GM21528 (cell line): ENCODE data around the gene ARRB2.

Experiments
- ATAC-seq: cut with Tn5 transposase; IDR thresholded peaks from one replicate; pipeline ENCODE4 v1.9.1; 2021; ENCODE audit warnings: mild to moderate bottlenecking, moderate library complexity; ENCODE audit not compliant: unreplicated experiment, low FRiP score

The ARRB2 gene

GRCh38 chr17:4722678-4723240 lies 12.3 kb downstream of the ARRB2 start:
- no peak for ATAC-seq

DNA sequence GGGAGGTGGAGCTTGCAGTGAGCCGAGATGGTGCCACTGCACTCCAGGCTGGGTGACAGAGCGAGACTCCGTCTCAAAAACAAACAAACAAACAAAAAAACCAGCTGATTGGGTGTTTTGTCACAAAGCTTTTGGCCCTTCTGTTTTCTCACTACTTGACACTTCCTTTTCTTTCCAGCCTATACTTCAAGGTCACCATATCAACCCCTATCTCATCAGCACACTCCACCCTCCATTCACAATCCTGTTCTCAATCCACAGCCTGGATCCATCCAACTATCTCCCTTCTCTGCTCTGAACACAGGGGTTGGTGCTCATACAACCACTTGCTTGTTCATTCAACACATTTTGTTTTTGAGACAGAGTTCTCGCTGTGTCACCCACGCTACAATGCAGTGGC lies 14.2 kb downstream of the ARRB2 start:
- ATAC-seq: no peak

- no peak for ATAC-seq
Measured at GRCh38 chr17:4725646-4726310, 15.3 kb downstream of the ARRB2 start.

GRCh38 chr17:4728124-4728523 lies 17.7 kb downstream of the ARRB2 start:
- no peak for ATAC-seq

DNA sequence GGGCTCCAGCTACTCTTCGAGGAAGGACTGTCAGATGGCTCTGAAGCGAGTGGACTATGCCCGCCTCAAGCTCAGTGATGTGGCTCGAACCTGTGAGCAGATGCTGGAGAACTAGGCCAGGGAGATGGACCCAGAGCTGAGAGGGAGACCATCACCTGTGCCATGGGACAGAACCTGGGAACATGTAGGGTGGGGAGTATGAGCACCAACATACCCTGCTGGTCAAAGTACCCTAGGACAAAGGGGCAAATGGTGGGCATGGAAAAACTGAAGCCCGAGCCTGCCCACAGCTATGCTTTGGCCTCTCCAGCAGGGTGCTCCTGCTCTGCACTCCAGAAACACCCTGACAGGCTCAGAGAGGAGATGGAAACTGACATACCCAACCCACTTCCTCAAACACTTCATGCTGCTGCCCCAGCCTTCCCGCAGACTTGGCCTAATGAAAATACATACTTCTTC lies 22.7 kb downstream of the ARRB2 start:
- ATAC-seq: no peak

- ATAC-seq: no peak
Measured at GRCh38 chr17:4734857-4735475, 24.5 kb downstream of the ARRB2 start.

GRCh38 chr17:4735876-4736651 lies 25.6 kb downstream of the ARRB2 start:
- no peak for ATAC-seq

DNA sequence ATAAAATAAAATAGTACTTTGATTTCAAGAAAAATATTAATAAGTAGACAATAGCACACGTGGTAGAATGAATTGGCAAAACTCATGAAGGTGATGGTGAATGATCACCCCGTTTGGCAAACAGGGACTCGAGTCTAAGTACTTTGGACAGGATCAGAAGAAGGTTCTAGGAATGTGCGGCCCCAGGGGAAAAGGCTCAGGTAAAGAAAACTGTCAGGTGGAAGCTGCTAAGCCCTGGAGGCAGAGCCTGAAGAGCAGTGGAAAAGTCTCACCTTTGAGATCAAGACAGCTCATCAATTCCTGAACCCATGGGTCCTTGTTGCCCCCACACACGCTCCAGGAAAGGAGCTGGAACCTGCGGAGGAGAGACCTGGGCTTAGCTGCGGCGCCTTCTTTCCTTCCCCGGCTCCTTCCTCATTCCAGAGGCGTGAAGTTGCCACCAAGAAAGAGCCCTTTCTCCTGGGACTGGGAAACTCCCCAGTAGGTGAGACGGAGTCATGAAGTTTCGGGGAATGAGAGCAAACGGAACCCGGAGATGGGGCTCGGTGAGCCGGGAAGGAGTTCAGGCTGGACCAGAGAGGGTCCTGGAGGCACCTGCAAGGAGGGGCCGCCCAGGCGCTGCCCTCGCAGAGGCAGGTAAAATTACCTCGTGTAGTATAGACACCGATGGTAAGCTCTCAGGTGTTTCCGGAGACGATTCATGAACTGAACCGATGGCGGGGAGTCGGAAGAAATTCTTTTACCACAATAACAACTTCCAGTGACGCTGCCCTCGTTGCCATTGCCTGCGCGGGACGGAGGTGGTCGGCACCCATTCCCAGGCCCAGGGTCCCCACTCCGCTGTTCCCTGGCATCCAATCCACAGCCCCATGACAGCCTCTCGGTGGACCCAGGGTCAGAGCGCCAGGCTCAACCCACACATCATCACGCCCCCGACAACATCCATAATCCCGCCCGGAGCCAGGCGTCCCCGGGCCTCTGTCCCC lies 28.0 kb downstream of the ARRB2 start:
- ATAC-seq: no peak

DNA sequence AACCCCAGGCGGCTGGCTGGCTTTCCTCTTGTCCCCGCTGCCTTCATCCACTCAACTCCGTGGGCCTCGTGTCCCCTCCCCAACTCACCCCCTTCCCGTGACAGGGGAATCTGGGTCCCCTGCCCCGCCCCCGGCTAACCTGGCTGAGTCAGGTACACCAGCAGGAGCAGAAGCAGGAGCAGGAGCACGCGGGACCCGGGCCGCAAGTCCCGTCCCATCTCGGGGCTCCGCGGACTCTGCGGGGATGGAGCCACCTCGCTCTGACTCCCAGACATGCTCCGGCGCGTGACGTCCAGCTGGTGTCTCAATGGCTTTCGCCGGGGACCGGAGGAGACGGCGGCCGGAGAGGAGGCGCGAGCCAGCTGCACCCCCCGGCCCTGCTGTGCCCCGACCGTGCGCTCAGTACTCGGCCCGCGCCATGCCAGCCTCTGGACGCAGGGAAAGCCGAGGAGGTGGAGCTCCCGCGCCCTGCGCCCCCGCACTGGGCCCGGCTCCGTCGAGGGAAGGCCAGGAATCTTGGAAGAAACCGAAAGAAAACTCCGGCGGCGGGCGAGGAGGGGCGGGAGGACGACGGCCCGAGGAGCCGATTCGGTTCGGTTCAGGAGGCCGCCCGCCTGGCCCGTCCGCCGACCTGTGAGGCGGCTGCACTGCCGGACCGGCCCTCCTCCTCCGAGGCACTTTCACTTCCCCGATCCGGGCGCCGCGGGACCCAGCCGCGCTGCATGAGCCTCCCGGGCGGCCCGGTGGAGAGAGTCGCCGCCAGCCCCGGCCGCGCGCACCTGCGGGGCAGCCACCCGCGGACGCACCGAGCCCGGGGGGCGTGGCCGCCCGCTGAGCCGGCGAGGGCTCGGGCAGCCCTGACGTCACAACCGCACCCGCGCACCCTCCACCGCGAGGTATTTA lies 28.9 kb downstream of the ARRB2 start, which contains the start of the genes CXCL16 and ZMYND15:
Gene CXCL16, minus strand, starts transcription at position 807 of the 903 bp plus-strand sequence. Its CDS starts 589 bp downstream, at position 218.
Gene ZMYND15, plus strand, starts transcription at position 712 of the 903 bp plus-strand sequence. CDS start 716 bp downstream, outside the sequence.
- ATAC-seq: no peak

- ATAC-seq: no peak
Measured at GRCh38 chr17:4740025-4740351, 29.6 kb downstream of the ARRB2 start.

GRCh38 chr17:4740584-4740983 lies 30.2 kb downstream of the ARRB2 start:
- no peak for ATAC-seq

DNA sequence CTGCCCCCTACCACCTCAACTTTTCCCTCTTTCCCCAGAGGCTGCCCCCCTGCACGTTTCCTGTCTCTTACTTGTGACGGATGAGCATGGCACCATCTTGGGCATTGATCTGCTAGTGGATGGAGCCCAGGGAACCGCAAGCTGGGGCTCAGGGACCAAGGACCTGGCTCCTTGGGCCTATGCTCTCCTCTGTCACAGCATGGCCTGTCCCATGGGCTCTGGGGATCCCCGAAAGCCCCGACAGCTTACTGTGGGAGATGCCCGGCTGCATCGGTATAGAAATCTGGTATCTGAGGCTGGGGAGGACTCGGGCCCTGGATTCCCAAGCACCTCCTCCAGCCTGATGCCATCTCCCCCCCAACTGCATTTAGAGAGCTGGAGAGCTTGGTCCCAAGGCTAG lies 31.1 kb downstream of the ARRB2 start:
- ATAC-seq: no peak

- ATAC-seq: no peak
Measured at GRCh38 chr17:4742133-4742532, 31.7 kb downstream of the ARRB2 start.

GRCh38 chr17:4742629-4743028 lies 32.2 kb downstream of the ARRB2 start:
- no peak for ATAC-seq

DNA sequence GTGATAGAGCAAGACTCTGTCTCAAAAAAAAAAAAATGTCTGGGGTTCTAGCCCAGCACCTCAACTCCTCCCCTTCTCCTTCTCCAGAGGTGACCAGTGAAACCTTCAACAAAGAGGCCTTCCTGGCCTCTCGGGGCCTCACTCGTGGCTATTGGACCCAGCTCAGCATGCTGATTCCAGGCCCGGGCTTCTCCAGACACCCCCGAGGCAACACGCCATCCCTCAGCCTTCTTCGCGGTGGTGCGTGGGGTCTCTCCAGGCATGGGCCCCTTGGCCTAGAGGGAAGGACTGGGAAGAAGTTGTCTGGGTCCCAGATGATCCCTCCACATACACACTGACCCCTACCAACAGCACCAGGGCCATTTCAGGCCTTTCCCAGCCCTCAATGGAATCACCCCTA lies 32.8 kb downstream of the ARRB2 start:
- ATAC-seq: no peak

- ATAC-seq: no peak
Measured at GRCh38 chr17:4743898-4744297, 33.5 kb downstream of the ARRB2 start.

- no peak for ATAC-seq
Measured at GRCh38 chr17:4744999-4745969, 34.9 kb downstream of the ARRB2 start.

DNA sequence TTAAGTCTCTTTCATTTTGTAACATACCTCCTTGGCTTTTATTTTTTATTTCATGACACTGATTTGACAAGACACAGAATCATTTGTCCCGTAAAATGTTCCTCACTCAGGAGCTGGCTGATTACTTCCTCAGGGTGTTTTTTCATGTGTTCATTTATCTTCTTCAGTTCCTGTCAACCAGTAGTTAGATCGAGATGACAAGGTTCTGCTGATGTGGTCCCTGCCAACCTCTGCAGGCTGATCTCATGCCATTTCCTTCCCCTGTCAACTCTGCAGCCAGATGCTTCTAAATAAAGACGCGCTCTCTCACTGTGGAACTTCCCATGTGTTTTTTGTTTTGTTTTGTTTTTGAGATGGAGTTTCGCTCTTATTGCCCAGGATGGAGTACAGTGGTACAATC lies 37.4 kb downstream of the ARRB2 start:
- no peak for ATAC-seq
